SK-N-SH treated with all-trans-retinoic acid at 6 μM for 48 hours (cell line): ENCODE data around the gene IRGQ.

Experiments used
- ATAC-seq: fragments of 200-7000 bp; cut with Tn5 transposase; 3 replicates; pipeline ENCODE4 v1.9.1; 2020; ENCODE audit warnings: mild to moderate bottlenecking, moderate library complexity
- CSDC2 ChIP-seq: fragments of 250-450 bp; sonication (Bioruptor Pico); IDR thresholded peaks from 2 replicates; pipeline ENCODE4 v1.5.0; 2020; ENCODE audit warnings: mild to moderate bottlenecking, moderate library complexity
- ESRRG ChIP-seq: fragments of 250-450 bp; sonication (Bioruptor Pico); IDR thresholded peaks from 2 replicates; pipeline ENCODE4 v1.6.1; 2021; ENCODE audit warnings: mild to moderate bottlenecking
- GLIS3 ChIP-seq: fragments of 250-450 bp; sonication (Bioruptor Pico); IDR thresholded peaks from 2 replicates; pipeline ENCODE4 v1.5.0; 2020; ENCODE audit warnings: mild to moderate bottlenecking, moderate library complexity
- ISL1 ChIP-seq: fragments of 250-450 bp; sonication (Bioruptor Pico); IDR thresholded peaks from 2 replicates; pipeline ENCODE4 v2.1.2; 2022; ENCODE audit warnings: mild to moderate bottlenecking, moderate library complexity
- PPARA ChIP-seq: fragments of 250-450 bp; sonication (Bioruptor Pico); IDR thresholded peaks from 2 replicates; pipeline ENCODE4 v1.5.0; 2020; ENCODE audit warnings: mild to moderate bottlenecking, borderline replicate concordance
- RARB ChIP-seq: fragments of 250-450 bp; sonication (Bioruptor Pico); IDR thresholded peaks from 2 replicates; pipeline ENCODE4 v1.8.0; 2021; ENCODE audit warnings: mild to moderate bottlenecking, moderate library complexity
- SNAI2 ChIP-seq: fragments of 250-450 bp; sonication (Bioruptor Pico); IDR thresholded peaks from 2 replicates; pipeline ENCODE4 v1.5.0; 2020; ENCODE audit warnings: mild to moderate bottlenecking, moderate library complexity
- TCF4 ChIP-seq: fragments of 250-450 bp; sonication (Bioruptor Pico); IDR thresholded peaks from 2 replicates; pipeline ENCODE4 v1.8.0; 2021; ENCODE audit warnings: mild to moderate bottlenecking, moderate library complexity, borderline replicate concordance
- TOX ChIP-seq: fragments of 250-450 bp; sonication (Bioruptor Pico); IDR thresholded peaks from 2 replicates; pipeline ENCODE4 v1.8.0; 2021; ENCODE audit warnings: mild to moderate bottlenecking, moderate library complexity, borderline replicate concordance
- ZC3H10 ChIP-seq: fragments of 250-450 bp; sonication (Bioruptor Pico); IDR thresholded peaks from 2 replicates; pipeline ENCODE4 v1.5.1; 2021; ENCODE audit warnings: mild to moderate bottlenecking, moderate library complexity
- ZFP3 ChIP-seq: fragments of 250-450 bp; sonication (Bioruptor Pico); IDR thresholded peaks from 2 replicates; pipeline ENCODE4 v1.5.0; 2020; ENCODE audit warnings: mild to moderate bottlenecking, moderate library complexity
- ZFP30 ChIP-seq: fragments of 450-650 bp; formaldehyde crosslinking; IDR thresholded peaks from 2 replicates; pipeline ENCODE4 v1.5.0; 2022; ENCODE audit warnings: mild to moderate bottlenecking, moderate library complexity
- ZNF565 ChIP-seq: fragments of 450-650 bp; formaldehyde crosslinking; conservative IDR thresholded peaks from 2 replicates; pipeline ENCODE4 v1.5.0; 2020; ENCODE audit warnings: low read depth, mild to moderate bottlenecking, moderate library complexity
- ZNF70 ChIP-seq: fragments of 450-650 bp; formaldehyde crosslinking; IDR thresholded peaks from 2 replicates; pipeline ENCODE4 v1.5.0; 2020; ENCODE audit warnings: mild to moderate bottlenecking, moderate library complexity
- ZNF8 ChIP-seq: fragments of 450-650 bp; formaldehyde crosslinking; IDR thresholded peaks from 2 replicates; pipeline ENCODE4 v1.5.0; 2020; ENCODE audit warnings: mild to moderate bottlenecking, moderate library complexity
- TF ChIP-seq, protein P1 (sequence below): fragments of 250-450 bp; sonication (Bioruptor Pico); IDR thresholded peaks from 2 replicates; pipeline ENCODE4 v1.8.0; 2021; ENCODE audit warnings: low read depth, mild to moderate bottlenecking, moderate library complexity, borderline replicate concordance
- TF ChIP-seq, protein P2 (sequence below): fragments of 250-450 bp; sonication (Bioruptor Pico); IDR thresholded peaks from 2 replicates; pipeline ENCODE4 v1.8.0; 2020; ENCODE audit warnings: mild to moderate bottlenecking, moderate library complexity, borderline replicate concordance
- TF ChIP-seq, protein P3 (sequence below): fragments of 250-450 bp; sonication (Bioruptor Pico); IDR thresholded peaks from 2 replicates; pipeline ENCODE4 v1.5.1; 2021; ENCODE audit warnings: mild to moderate bottlenecking, moderate library complexity
- TF ChIP-seq, protein P4 (sequence below): fragments of 250-450 bp; sonication (Bioruptor Pico); IDR thresholded peaks from 2 replicates; pipeline ENCODE4 v1.5.0; 2020; ENCODE audit warnings: mild to moderate bottlenecking, moderate library complexity

IRGQ gene

DNA sequence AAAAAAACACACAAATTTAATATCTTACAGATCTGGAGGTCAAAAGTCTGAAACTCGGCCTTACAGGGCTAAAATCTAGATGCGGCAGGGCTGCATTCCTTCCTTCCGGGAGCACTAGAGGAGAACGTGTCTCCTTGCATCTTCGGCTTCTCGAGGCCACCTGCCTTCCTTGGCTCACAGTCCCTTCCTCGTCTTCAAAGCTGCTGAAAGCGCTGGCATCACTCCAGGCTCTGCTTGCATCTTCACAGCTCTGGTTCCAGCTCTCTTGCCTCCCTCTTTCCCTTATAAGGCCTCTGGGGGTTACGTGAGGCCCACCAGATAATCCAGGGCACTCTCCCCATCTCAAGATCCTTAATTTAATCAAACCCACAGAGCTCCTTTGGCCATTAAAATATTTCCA is 31.1 kb downstream of the IRGQ start:
- ATAC-seq: no peak
- TF ChIP-seq ZNF565: no peak
- no peak for TF ChIP-seq TCF4 (CRISPR knock-in tag)
- TF ChIP-seq ZNF70: no peak
- no peak for TF ChIP-seq RARB (CRISPR knock-in tag)
- TF ChIP-seq, protein P1, sequence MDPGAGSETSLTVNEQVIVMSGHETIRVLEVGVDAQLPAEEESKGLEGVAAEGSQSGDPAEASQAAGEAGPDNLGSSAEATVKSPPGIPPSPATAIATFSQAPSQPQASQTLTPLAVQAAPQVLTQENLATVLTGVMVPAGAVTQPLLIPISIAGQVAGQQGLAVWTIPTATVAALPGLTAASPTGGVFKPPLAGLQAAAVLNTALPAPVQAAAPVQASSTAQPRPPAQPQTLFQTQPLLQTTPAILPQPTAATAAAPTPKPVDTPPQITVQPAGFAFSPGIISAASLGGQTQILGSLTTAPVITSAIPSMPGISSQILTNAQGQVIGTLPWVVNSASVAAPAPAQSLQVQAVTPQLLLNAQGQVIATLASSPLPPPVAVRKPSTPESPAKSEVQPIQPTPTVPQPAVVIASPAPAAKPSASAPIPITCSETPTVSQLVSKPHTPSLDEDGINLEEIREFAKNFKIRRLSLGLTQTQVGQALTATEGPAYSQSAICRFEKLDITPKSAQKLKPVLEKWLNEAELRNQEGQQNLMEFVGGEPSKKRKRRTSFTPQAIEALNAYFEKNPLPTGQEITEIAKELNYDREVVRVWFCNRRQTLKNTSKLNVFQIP (CRISPR knock-in tag): no peak
- TF ChIP-seq ZFP30: no peak
- TF ChIP-seq, protein P2, sequence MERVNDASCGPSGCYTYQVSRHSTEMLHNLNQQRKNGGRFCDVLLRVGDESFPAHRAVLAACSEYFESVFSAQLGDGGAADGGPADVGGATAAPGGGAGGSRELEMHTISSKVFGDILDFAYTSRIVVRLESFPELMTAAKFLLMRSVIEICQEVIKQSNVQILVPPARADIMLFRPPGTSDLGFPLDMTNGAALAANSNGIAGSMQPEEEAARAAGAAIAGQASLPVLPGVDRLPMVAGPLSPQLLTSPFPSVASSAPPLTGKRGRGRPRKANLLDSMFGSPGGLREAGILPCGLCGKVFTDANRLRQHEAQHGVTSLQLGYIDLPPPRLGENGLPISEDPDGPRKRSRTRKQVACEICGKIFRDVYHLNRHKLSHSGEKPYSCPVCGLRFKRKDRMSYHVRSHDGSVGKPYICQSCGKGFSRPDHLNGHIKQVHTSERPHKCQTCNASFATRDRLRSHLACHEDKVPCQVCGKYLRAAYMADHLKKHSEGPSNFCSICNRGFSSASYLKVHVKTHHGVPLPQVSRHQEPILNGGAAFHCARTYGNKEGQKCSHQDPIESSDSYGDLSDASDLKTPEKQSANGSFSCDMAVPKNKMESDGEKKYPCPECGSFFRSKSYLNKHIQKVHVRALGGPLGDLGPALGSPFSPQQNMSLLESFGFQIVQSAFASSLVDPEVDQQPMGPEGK (CRISPR knock-in tag): no peak
- no peak for TF ChIP-seq TOX (CRISPR knock-in tag)
- TF ChIP-seq, protein P3, sequence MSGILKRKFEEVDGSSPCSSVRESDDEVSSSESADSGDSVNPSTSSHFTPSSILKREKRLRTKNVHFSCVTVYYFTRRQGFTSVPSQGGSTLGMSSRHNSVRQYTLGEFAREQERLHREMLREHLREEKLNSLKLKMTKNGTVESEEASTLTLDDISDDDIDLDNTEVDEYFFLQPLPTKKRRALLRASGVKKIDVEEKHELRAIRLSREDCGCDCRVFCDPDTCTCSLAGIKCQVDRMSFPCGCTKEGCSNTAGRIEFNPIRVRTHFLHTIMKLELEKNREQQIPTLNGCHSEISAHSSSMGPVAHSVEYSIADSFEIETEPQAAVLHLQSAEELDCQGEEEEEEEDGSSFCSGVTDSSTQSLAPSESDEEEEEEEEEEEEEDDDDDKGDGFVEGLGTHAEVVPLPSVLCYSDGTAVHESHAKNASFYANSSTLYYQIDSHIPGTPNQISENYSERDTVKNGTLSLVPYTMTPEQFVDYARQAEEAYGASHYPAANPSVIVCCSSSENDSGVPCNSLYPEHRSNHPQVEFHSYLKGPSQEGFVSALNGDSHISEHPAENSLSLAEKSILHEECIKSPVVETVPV (CRISPR knock-in tag): no peak
- TF ChIP-seq, protein P4, sequence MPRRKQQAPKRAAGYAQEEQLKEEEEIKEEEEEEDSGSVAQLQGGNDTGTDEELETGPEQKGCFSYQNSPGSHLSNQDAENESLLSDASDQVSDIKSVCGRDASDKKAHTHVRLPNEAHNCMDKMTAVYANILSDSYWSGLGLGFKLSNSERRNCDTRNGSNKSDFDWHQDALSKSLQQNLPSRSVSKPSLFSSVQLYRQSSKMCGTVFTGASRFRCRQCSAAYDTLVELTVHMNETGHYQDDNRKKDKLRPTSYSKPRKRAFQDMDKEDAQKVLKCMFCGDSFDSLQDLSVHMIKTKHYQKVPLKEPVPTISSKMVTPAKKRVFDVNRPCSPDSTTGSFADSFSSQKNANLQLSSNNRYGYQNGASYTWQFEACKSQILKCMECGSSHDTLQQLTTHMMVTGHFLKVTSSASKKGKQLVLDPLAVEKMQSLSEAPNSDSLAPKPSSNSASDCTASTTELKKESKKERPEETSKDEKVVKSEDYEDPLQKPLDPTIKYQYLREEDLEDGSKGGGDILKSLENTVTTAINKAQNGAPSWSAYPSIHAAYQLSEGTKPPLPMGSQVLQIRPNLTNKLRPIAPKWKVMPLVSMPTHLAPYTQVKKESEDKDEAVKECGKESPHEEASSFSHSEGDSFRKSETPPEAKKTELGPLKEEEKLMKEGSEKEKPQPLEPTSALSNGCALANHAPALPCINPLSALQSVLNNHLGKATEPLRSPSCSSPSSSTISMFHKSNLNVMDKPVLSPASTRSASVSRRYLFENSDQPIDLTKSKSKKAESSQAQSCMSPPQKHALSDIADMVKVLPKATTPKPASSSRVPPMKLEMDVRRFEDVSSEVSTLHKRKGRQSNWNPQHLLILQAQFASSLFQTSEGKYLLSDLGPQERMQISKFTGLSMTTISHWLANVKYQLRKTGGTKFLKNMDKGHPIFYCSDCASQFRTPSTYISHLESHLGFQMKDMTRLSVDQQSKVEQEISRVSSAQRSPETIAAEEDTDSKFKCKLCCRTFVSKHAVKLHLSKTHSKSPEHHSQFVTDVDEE (CRISPR knock-in tag): no peak
- no peak for TF ChIP-seq SNAI2 (CRISPR knock-in tag)
- no peak for TF ChIP-seq ESRRG

DNA sequence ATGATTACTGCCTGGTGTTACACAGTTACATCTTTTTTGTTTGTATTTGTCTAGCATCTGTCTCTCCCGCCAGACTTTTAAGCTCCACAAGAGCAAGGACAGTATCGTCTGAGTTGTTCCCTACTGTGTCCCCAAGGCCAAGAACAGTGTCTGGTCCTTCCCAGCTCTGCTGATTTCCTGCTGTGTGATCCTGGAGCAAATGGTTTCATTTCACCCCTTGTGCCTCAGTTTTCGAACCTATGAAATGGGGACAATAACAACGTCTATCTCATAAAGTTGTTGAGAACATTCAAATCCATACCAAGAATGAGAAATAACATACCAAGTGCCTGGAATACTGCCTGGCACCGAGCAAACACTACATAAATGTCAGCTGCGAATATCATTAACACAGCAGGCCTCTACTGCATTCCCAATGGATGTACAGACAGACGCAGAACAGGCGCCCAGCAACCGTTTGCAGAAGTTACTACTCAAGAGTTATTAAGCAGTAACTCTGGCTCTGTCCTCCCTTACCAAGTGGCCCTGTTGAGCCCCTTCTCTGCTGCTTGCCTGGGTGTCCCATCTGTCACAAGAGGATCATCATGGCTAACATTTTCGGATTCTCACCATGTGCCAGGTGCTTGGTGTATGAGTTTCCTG is 32.0 kb downstream of the IRGQ start:
- TF ChIP-seq ISL1 (CRISPR knock-in tag): no peak
- TF ChIP-seq ZNF565: no peak
- TF ChIP-seq RARB (CRISPR knock-in tag): no peak
- no peak for TF ChIP-seq CSDC2 (CRISPR knock-in tag)
- TF ChIP-seq, protein P4 (CRISPR knock-in tag): no peak
- no peak for TF ChIP-seq ZNF70
- no peak for TF ChIP-seq PPARA (CRISPR knock-in tag)
- no peak for TF ChIP-seq SNAI2 (CRISPR knock-in tag)
- TF ChIP-seq ZFP3 (CRISPR knock-in tag): no peak
- ATAC-seq: no peak

DNA sequence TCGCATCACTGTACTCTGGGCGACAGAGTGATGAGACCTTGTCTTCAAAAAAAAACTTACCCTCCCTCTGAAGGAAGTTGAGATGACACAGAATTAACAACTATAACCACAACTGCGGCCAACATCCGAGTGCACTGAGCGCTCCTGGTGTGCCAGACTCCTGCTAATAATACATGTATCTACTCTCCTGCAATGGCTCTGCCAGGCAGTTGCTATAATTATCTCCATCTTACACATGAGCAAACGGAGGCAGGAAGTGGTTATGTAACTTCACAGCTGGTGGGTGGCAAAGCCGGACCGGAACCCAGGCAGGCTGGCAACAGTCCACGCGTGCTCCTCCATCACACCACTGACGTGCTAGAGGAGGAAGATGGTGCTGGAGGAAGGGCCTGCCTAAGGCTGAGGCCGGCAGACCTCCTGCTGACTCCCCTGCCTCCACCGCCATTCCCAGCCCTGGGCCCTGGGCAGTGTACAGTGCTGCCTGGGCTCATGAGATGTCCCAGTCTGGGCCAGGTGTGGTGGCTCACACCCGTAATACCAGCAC is 33.2 kb downstream of the IRGQ start:
- peak; percentile 70 for ATAC-seq
- no peak for TF ChIP-seq ZNF565
- no peak for TF ChIP-seq ISL1 (CRISPR knock-in tag)
- TF ChIP-seq, protein P4 (CRISPR knock-in tag): no peak
- no peak for TF ChIP-seq GLIS3 (CRISPR knock-in tag)
- no peak for TF ChIP-seq ZC3H10 (CRISPR knock-in tag)
- TF ChIP-seq SNAI2 (CRISPR knock-in tag): no peak
- TF ChIP-seq PPARA (CRISPR knock-in tag): no peak
- TF ChIP-seq ZNF8 (CRISPR knock-in tag): no peak
- TF ChIP-seq TCF4 (CRISPR knock-in tag): no peak
- TF ChIP-seq, protein P2 (CRISPR knock-in tag): no peak
- TF ChIP-seq ZFP30: no peak
